Measurements from ENCODE around the gene DIS3L2. TPM values are rescaled to one million over a fixed set of nuclear protein-coding genes. Genes with fewer than 3 reads are reported as not detected.

DIS3L2 gene
- total and polyA plus RNA-seq, 2 experiments from 2014 or later, result 15.2 to 25.3 TPM

- TF ChIP-seq POLR2AphosphoS5 (IDR thresholded peaks at IDR 0.05; ENCODE audit: low read depth) (no peak), CREB1 (CRISPR knock-in tag; IDR thresholded peaks at IDR 0.05; ENCODE audit: low read depth) (no peak), CTCF (conservative IDR thresholded peaks at IDR 0.05; ENCODE audit: low read depth in 2 of 2) (no peak), EZH2phosphoT487 (IDR thresholded peaks at IDR 0.05; ENCODE audit: unreplicated experiment) (no peak), ZNF462 (CRISPR knock-in tag; IDR thresholded peaks at IDR 0.05) (no peak), REST (IDR thresholded peaks at IDR 0.05; ENCODE audit: unreplicated experiment) (no peak), EZH2 (IDR thresholded peaks at IDR 0.05; ENCODE audit: low read depth, unreplicated experiment) (no peak), ZNF114 (CRISPR knock-in tag; IDR thresholded peaks at IDR 0.05) (no peak), NANOG (IDR thresholded peaks at IDR 0.05; ENCODE audit: borderline replicate concordance) (no peak), ETS1 (IDR thresholded peaks at IDR 0.05) (no peak), JUNB (IDR thresholded peaks at IDR 0.05; ENCODE audit: unreplicated experiment) (no peak), STAT1 (IDR thresholded peaks at IDR 0.05; ENCODE audit: unreplicated experiment) (no peak), ZNF331 (CRISPR knock-in tag; IDR thresholded peaks at IDR 0.05; ENCODE audit: low read depth) (no peak)
- H3K27me3 Mint-ChIP-seq (ENCODE audit: insufficient read depth, low read depth, poor library complexity), result no peaks in the 10 kb centered on the region
- Histone ChIP-seq H3K9me2 (ENCODE audit: insufficient read depth) (no peaks in the 10 kb centered on the region), H3K36me3 (ENCODE audit: insufficient read depth) (no peaks in the 10 kb centered on the region), H3K27me3 (ENCODE audit: insufficient read depth) (no peaks in the 10 kb centered on the region), H3K4me1 (ENCODE audit: insufficient read depth) (peaks cover 9% of the 10 kb centered on the region), H4K20me1 (replicated peaks; ENCODE audit: insufficient read depth) (no peaks in the 10 kb centered on the region), H2AFZ (no peak overlapping the region), H3K4me3 (no peak overlapping the region), H3K27ac (ENCODE audit: low read depth) (no peak overlapping the region), H3K4me2 (no peak overlapping the region), H3F3A (replicated peaks; ENCODE audit: low read depth) (no peaks in the 10 kb centered on the region), H3K79me2 (replicated peaks; ENCODE audit: insufficient read depth) (peaks cover 7% of the 10 kb centered on the region; the same call in 1 of the 2 replicates)
- H3K4me1 Mint-ChIP-seq, result peaks cover 10% of the 10 kb centered on the region
- no peak for DNase-seq (ENCODE audit: low spot score)
- H3K4me3 Mint-ChIP-seq, result no peak overlapping the region
- ATAC-seq, result no peak
- no peaks in the 10 kb centered on the region for H3K9me3 Mint-ChIP-seq
- H3K27ac Mint-ChIP-seq, result no peak overlapping the region
- H3K36me3 Mint-ChIP-seq (ENCODE audit: low read depth), result no peaks in the 10 kb centered on the region
Observed at GRCh38 chr2:231998046-231998445, 36.5 kb downstream of the DIS3L2 start.
